ENCODE results near the gene CPNE6. TPM values are rescaled to one million over a fixed set of nuclear protein-coding genes. Genes with fewer than 3 reads are reported as not detected.

The CPNE6 gene
- total RNA-seq, 2 donors from 2014 or later, result 0.24 TPM; not detected in 1

DNA sequence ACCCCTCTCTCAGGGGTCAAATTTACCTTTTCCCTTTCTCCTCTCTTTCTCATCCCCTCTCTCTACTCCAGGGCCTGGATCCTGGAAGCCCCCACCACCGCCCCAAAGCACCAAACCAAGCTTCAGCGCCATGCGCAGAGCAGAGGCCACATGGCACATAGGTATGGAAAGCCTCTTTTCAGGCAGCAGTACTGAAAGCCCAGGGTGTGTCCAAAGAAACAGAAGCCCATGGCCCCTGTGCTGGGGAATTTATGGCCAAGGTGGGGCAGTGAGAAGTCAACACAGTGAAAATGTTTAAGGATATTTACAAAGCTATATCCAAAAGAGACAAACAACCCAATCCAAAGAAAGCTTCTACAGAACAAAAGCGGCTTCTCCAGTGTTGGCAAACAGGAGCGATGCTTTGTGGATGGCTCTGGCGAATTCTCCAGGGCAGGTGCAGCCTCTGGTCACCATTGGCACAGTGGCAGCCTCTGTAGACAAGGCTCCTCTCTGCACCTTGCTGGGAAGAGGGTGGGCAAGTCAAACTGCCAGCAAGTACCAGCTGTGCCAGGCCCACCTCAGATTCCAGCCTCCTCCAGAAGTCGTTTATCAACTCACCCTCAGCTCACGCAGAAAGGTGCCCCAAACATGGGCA is 4.7 kb upstream of the CPNE6 start:
- Histone ChIP-seq H3K36me3 (no peaks in the 10 kb centered on the region), H3K4me1 (peaks cover 0 to 5% of the 10 kb centered on the region in 2 donors), H3K27ac (no peak overlapping the region), H3K9me3 (no peaks in the 10 kb centered on the region), H3K27me3 (no peaks in the 10 kb centered on the region), H3K4me3 (no peak overlapping the region)
- DNase-seq (ENCODE audit: low spot score), result no peak
- TF ChIP-seq, protein P1, sequence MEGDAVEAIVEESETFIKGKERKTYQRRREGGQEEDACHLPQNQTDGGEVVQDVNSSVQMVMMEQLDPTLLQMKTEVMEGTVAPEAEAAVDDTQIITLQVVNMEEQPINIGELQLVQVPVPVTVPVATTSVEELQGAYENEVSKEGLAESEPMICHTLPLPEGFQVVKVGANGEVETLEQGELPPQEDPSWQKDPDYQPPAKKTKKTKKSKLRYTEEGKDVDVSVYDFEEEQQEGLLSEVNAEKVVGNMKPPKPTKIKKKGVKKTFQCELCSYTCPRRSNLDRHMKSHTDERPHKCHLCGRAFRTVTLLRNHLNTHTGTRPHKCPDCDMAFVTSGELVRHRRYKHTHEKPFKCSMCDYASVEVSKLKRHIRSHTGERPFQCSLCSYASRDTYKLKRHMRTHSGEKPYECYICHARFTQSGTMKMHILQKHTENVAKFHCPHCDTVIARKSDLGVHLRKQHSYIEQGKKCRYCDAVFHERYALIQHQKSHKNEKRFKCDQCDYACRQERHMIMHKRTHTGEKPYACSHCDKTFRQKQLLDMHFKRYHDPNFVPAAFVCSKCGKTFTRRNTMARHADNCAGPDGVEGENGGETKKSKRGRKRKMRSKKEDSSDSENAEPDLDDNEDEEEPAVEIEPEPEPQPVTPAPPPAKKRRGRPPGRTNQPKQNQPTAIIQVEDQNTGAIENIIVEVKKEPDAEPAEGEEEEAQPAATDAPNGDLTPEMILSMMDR (IDR thresholded peaks at IDR 0.05), result no peak

DNA sequence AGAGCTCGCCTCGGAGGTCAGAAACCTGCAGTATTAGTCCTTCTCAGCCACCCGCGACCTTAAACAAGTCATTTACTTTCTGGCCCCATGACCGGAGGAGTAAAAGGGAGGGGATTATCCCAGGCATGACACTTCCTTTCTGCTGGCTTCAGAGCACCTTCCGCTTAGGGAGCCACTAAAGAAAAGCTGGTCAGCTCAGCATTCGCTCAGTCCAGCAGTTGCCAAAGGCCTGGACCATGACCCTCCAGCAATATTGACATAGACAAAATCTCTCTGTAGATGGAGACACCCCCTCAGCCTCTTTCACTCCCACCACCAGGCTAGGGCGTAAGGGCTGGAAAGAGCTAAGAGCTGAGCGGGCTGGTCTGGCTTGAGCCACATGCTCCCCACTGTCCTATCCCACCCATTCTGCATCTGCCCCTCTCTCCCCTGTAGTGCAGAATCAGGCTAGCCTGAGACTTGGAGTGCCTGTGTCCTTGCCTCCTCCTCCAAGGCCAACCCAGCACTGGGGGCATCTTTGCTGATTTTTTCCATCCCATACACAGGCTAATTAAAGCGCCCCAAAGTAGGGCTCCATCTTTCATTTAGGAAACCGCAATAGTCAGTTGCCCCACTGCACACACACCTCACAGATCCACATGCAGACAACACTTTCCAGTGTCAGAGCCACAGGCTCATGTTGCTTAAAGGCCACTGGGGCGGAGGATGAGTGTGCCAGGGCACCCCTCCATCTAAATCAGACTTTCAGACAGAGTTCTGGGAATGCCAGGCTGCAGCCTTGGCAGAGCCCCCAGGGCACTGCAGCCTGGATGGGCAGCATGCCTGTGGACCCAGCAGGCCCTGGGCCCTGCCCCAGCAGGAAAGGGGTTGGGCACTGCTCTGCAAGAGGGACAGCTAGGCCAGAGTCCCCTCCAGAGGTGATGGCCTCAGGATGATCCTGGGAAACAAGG is 4.0 kb upstream of the CPNE6 start:
- DNase-seq (ENCODE audit: low spot score), result no peak
- Histone ChIP-seq H3K27ac (no peak overlapping the region), H3K4me1 (peaks cover 0 to 11% of the 10 kb centered on the region in 2 donors), H3K36me3 (no peaks in the 10 kb centered on the region), H3K9me3 (no peaks in the 10 kb centered on the region), H3K27me3 (no peaks in the 10 kb centered on the region), H3K4me3 (no peak overlapping the region)
- TF ChIP-seq, protein P1 (IDR thresholded peaks at IDR 0.05), result no peak

DNA sequence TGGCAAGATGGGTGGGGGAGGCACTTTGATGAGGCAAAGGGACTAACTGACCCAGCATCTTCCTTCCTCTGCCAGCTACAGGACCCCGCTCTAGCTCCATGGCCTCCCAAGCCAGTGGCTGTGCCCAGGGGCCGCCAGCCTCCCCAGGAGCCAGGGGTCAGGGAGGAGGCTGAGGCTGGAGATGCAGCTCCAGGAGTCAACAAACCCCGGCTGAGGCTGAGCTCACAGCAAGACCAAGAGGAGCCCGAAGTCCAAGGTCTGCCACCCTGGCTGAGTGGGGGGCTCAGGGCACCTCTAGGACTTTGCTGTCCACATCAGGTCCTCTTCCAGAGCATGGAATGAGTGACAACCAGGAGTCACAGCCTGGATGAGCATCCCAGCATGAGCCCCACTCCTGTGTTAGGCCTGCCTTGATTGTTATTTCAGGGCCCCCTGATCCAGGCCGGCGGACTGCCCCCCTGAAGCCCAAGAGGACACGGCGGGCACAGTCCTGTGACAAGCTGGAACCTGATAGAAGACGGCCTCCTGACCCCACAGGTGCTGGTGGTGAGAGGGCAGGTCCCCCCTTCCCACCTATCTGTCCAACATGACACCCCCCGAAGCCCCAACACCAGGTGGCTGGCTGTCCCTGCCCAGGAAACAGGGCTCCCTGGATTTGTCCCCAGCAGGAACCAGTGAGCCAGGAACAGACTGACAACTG is 2.5 kb upstream of the CPNE6 start:
- TF ChIP-seq, protein P1 (IDR thresholded peaks at IDR 0.05), result no peak
- Histone ChIP-seq H3K36me3 (no peaks in the 10 kb centered on the region), H3K27ac (no peak overlapping the region), H3K27me3 (no peaks in the 10 kb centered on the region), H3K4me1 (peaks cover 0 to 11% of the 10 kb centered on the region in 2 donors), H3K4me3 (no peak overlapping the region), H3K9me3 (no peaks in the 10 kb centered on the region)
- DNase-seq (ENCODE audit: low spot score), result no peak

DNA sequence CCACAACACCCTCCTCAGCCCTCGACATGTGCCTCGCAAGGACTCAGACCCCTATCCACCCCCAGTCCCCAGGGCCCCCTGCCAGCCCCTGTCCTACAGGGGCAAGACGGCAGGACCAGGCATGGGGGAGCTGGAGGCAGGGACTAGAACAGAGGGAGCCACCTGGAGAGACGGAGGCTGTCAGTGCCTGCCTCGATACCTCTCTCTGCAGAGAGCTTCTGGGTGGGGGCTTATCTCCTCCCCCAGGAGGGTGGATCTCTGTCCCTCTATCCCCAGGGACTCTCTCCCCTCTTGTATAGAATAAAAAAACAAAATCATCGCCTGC is 2.0 kb upstream of the CPNE6 start:
- no peaks in the 10 kb centered on the region for H3K27me3 ChIP-seq
- no peak overlapping the region for H3K27ac ChIP-seq
- peaks cover 0 to 11% of the 10 kb centered on the region in 2 donors for H3K4me1 ChIP-seq
- H3K4me3 ChIP-seq, result no peak overlapping the region
- TF ChIP-seq, protein P1 (IDR thresholded peaks at IDR 0.05), result no peak
- no peaks in the 10 kb centered on the region for H3K36me3 ChIP-seq
- no peak for DNase-seq (ENCODE audit: low spot score)
- no peaks in the 10 kb centered on the region for H3K9me3 ChIP-seq

DNA sequence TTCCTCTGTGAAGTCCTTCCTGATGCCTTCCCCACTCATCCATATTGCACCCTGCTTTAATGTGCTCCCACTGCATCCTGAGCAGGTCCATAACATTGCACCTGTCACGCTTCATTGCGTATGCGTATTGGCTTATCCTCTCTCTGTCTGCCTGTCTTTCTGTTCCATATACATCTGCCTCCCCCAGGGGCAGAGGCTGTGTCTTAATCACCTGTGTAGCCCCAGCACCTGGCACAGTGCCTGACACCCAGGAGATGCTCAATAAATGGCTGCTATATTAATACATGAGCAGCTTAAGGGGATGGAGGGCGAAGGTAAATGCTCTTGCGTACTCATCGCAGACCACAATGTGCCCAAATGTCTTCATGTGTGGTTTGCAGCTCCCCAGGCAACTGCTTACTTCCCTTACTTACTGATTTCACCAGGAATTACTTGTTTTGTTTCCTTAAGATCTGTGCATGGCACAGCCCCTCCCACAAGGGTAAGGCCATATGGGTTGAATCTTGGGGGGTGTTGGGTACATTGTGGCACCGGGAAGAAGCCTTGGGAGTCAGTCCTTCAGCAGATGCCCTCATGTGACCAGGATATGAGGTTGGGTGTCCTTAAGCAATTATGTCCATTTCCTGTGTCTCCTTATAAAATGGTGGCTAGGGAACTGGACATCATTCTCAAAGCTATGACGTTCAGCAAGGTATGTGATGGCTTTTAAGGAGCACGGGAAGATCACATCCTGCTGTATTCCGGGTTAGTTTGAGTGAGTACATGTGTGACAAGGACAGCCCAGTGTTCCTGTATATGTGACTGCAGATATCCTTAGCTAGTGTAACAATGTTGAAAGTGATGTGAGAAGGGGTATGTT is 848 bp upstream of the CPNE6 start:
- TF ChIP-seq, protein P1 (IDR thresholded peaks at IDR 0.05), result no peak
- no peak for DNase-seq (ENCODE audit: low spot score)
- Histone ChIP-seq H3K9me3 (no peaks in the 10 kb centered on the region), H3K4me3 (no peak overlapping the region), H3K36me3 (no peaks in the 10 kb centered on the region), H3K4me1 (peaks cover 0 to 11% of the 10 kb centered on the region in 2 donors), H3K27ac (no peak overlapping the region), H3K27me3 (no peaks in the 10 kb centered on the region)
